Right lobe of liver (tissue), 4 donors: ENCODE results near the gene BMP10.

Source experiments
- POLR2A ChIP-seq: fragments of 450-650 bp; IDR thresholded peaks from one replicate; pipeline ENCODE4 v1.6.1; 2017; ENCODE audit warnings: antibody characterized with exemption, mild to moderate bottlenecking
- TF ChIP-seq, protein P1 (sequence below), 4 donors: fragments of 200-600 bp in 3 of 4; fragments of 450-650 bp in 1 of 4; IDR thresholded peaks; one replicate each; pipeline versions ENCODE4 v1.5.1 to v1.8.0; 2016 to 2022; ENCODE audit warnings: antibody characterized with exemption in 4 of 4, mild to moderate bottlenecking in 2 of 4
- donor health status: DM: no; HTN: no; CAD: no.
- donor health status: DM: no; HTN: no; CAD: no.
- donor health status: DM: no; HTN: yes; CAD: no.

DNA sequence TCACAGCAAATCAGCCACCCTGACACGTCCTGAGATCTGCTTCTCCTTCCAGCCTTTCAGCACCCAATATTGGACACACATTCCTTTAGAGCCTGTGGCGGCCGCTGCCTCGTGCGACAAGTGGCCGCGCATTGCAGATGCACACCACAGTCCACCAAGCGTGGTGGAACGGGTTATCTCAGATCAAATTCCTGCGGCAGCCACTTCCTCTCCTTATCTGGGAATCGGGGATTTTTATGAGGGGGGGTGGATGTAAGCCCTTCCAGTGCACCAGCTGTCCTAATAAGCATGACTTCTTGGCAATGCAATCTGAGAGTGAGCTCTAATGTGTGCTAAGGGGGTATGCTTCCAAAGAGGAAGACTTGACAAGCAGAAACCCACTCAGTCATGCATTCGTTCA, 18.3 kb upstream of the BMP10 start:
- TF ChIP-seq, protein P1, sequence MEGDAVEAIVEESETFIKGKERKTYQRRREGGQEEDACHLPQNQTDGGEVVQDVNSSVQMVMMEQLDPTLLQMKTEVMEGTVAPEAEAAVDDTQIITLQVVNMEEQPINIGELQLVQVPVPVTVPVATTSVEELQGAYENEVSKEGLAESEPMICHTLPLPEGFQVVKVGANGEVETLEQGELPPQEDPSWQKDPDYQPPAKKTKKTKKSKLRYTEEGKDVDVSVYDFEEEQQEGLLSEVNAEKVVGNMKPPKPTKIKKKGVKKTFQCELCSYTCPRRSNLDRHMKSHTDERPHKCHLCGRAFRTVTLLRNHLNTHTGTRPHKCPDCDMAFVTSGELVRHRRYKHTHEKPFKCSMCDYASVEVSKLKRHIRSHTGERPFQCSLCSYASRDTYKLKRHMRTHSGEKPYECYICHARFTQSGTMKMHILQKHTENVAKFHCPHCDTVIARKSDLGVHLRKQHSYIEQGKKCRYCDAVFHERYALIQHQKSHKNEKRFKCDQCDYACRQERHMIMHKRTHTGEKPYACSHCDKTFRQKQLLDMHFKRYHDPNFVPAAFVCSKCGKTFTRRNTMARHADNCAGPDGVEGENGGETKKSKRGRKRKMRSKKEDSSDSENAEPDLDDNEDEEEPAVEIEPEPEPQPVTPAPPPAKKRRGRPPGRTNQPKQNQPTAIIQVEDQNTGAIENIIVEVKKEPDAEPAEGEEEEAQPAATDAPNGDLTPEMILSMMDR (IDR thresholded peaks at IDR 0.05), result no peak
- no peak for TF ChIP-seq POLR2A
